ENCODE measurements around the gene UBXN4.
A peak's percentile ranks its signal among the peaks of the same experiment; 100 is the strongest.

The UBXN4 gene

GRCh38 chr2:135742325-135742757, 686 bp downstream of the UBXN4 start:
- DNase-seq (ENCODE audit: low read depth, low spot score) = peak; percentile 9
- H3K9ac ChIP-seq (ENCODE audit: insufficient read length, low read depth) = peak overlapping the region; percentile 97
- TF ChIP-seq YY1 (IDR thresholded peaks at IDR 0.05; ENCODE audit: insufficient read depth, insufficient read length) (no peak), SUZ12 (IDR thresholded peaks at IDR 0.05; ENCODE audit: extremely low read depth, insufficient read depth, insufficient read length) (no peak), ZNF274 (IDR thresholded peaks at IDR 0.05; ENCODE audit: low read depth, low read length) (no peak)
- no peaks in the 10 kb centered on the region for H3K27me3 ChIP-seq (ENCODE audit: insufficient read depth, insufficient read length)
- peaks cover 15% of the 10 kb centered on the region for H3K36me3 ChIP-seq (ENCODE audit: insufficient read depth, insufficient read length, low read length)
- H3K4me1 ChIP-seq (ENCODE audit: insufficient read depth, insufficient read length) = no peaks in the 10 kb centered on the region
- H3K4me3 ChIP-seq (ENCODE audit: insufficient read length, low read depth) = peak overlapping the region; percentile 90
- H3K9me3 ChIP-seq (ENCODE audit: insufficient read depth, low read length) = no peaks in the 10 kb centered on the region

GRCh38 chr2:135743860-135744259, 2.2 kb downstream of the UBXN4 start:
- no peak overlapping the region for H3K9ac ChIP-seq (ENCODE audit: insufficient read length, low read depth)
- DNase-seq (ENCODE audit: low read depth, low spot score) = no peak
- TF ChIP-seq ZNF274 (IDR thresholded peaks at IDR 0.05; ENCODE audit: low read depth, low read length) (no peak), SUZ12 (IDR thresholded peaks at IDR 0.05; ENCODE audit: extremely low read depth, insufficient read depth, insufficient read length) (no peak), YY1 (IDR thresholded peaks at IDR 0.05; ENCODE audit: insufficient read depth, insufficient read length) (no peak)
- no peaks in the 10 kb centered on the region for H3K4me1 ChIP-seq (ENCODE audit: insufficient read depth, insufficient read length)
- no peaks in the 10 kb centered on the region for H3K27me3 ChIP-seq (ENCODE audit: insufficient read depth, insufficient read length)
- no peaks in the 10 kb centered on the region for H3K9me3 ChIP-seq (ENCODE audit: insufficient read depth, low read length)
- H3K4me3 ChIP-seq (ENCODE audit: insufficient read length, low read depth) = no peak overlapping the region
- peaks cover 30% of the 10 kb centered on the region for H3K36me3 ChIP-seq (ENCODE audit: insufficient read depth, insufficient read length, low read length)

GRCh38 chr2:135744760-135745314, 3.2 kb downstream of the UBXN4 start:
- TF ChIP-seq ZNF274 (IDR thresholded peaks at IDR 0.05; ENCODE audit: low read depth, low read length) (no peak), YY1 (IDR thresholded peaks at IDR 0.05; ENCODE audit: insufficient read depth, insufficient read length) (no peak), SUZ12 (IDR thresholded peaks at IDR 0.05; ENCODE audit: extremely low read depth, insufficient read depth, insufficient read length) (no peak)
- no peaks in the 10 kb centered on the region for H3K9me3 ChIP-seq (ENCODE audit: insufficient read depth, low read length)
- no peak overlapping the region for H3K4me3 ChIP-seq (ENCODE audit: insufficient read length, low read depth)
- no peaks in the 10 kb centered on the region for H3K27me3 ChIP-seq (ENCODE audit: insufficient read depth, insufficient read length)
- no peaks in the 10 kb centered on the region for H3K4me1 ChIP-seq (ENCODE audit: insufficient read depth, insufficient read length)
- peak; percentile 11 for DNase-seq (ENCODE audit: low read depth, low spot score)
- peaks cover 38% of the 10 kb centered on the region for H3K36me3 ChIP-seq (ENCODE audit: insufficient read depth, insufficient read length, low read length)
- H3K9ac ChIP-seq (ENCODE audit: insufficient read length, low read depth) = no peak overlapping the region

- H3K27me3 ChIP-seq (ENCODE audit: insufficient read depth, insufficient read length) = no peaks in the 10 kb centered on the region
- TF ChIP-seq SUZ12 (IDR thresholded peaks at IDR 0.05; ENCODE audit: extremely low read depth, insufficient read depth, insufficient read length) (no peak), ZNF274 (IDR thresholded peaks at IDR 0.05; ENCODE audit: low read depth, low read length) (no peak), YY1 (IDR thresholded peaks at IDR 0.05; ENCODE audit: insufficient read depth, insufficient read length) (no peak)
- no peaks in the 10 kb centered on the region for H3K9me3 ChIP-seq (ENCODE audit: insufficient read depth, low read length)
- no peaks in the 10 kb centered on the region for H3K4me1 ChIP-seq (ENCODE audit: insufficient read depth, insufficient read length)
- H3K9ac ChIP-seq (ENCODE audit: insufficient read length, low read depth) = no peak overlapping the region
- DNase-seq (ENCODE audit: low read depth, low spot score) = no peak
- H3K4me3 ChIP-seq (ENCODE audit: insufficient read length, low read depth) = no peak overlapping the region
- H3K36me3 ChIP-seq (ENCODE audit: insufficient read depth, insufficient read length, low read length) = peaks cover 41% of the 10 kb centered on the region
Measured at GRCh38 chr2:135745545-135745944, 3.9 kb downstream of the UBXN4 start.

GRCh38 chr2:135755573-135755972, 13.9 kb downstream of the UBXN4 start:
- no peak overlapping the region for H3K9ac ChIP-seq (ENCODE audit: insufficient read length, low read depth)
- TF ChIP-seq YY1 (IDR thresholded peaks at IDR 0.05; ENCODE audit: insufficient read depth, insufficient read length) = no peak
- TF ChIP-seq SUZ12 (IDR thresholded peaks at IDR 0.05; ENCODE audit: extremely low read depth, insufficient read depth, insufficient read length) = no peak
- TF ChIP-seq ZNF274 (IDR thresholded peaks at IDR 0.05; ENCODE audit: low read depth, low read length) = no peak
- 0 out of 2 replicates have a peak, but pooled peaks cover 12% of the 10 kb centered on the region for H3K9me3 ChIP-seq (ENCODE audit: insufficient read depth, low read length)
- no peak for DNase-seq (ENCODE audit: low read depth, low spot score)
- no peaks in the 10 kb centered on the region for H3K27me3 ChIP-seq (ENCODE audit: insufficient read depth, insufficient read length)
- no peaks in the 10 kb centered on the region for H3K4me1 ChIP-seq (ENCODE audit: insufficient read depth, insufficient read length)
- peaks cover 78% of the 10 kb centered on the region for H3K36me3 ChIP-seq (ENCODE audit: insufficient read depth, insufficient read length, low read length)
- H3K4me3 ChIP-seq (ENCODE audit: insufficient read length, low read depth) = no peak overlapping the region

GRCh38 chr2:135756692-135757091, 15.0 kb downstream of the UBXN4 start:
- H3K9ac ChIP-seq (ENCODE audit: insufficient read length, low read depth) = no peak overlapping the region
- 0 out of 2 replicates have a peak, but pooled peaks cover 12% of the 10 kb centered on the region for H3K9me3 ChIP-seq (ENCODE audit: insufficient read depth, low read length)
- no peak overlapping the region for H3K4me3 ChIP-seq (ENCODE audit: insufficient read length, low read depth)
- no peaks in the 10 kb centered on the region for H3K4me1 ChIP-seq (ENCODE audit: insufficient read depth, insufficient read length)
- no peaks in the 10 kb centered on the region for H3K27me3 ChIP-seq (ENCODE audit: insufficient read depth, insufficient read length)
- TF ChIP-seq SUZ12 (IDR thresholded peaks at IDR 0.05; ENCODE audit: extremely low read depth, insufficient read depth, insufficient read length) (no peak), ZNF274 (IDR thresholded peaks at IDR 0.05; ENCODE audit: low read depth, low read length) (no peak)
- H3K36me3 ChIP-seq (ENCODE audit: insufficient read depth, insufficient read length, low read length) = peaks cover 85% of the 10 kb centered on the region
- DNase-seq (ENCODE audit: low read depth, low spot score) = no peak

GRCh38 chr2:135762022-135762421, 20.4 kb downstream of the UBXN4 start:
- H3K27me3 ChIP-seq (ENCODE audit: insufficient read depth, insufficient read length) = no peaks in the 10 kb centered on the region
- no peak for DNase-seq (ENCODE audit: low read depth, low spot score)
- peaks cover 77% of the 10 kb centered on the region for H3K36me3 ChIP-seq (ENCODE audit: insufficient read depth, insufficient read length, low read length)
- H3K4me3 ChIP-seq (ENCODE audit: insufficient read length, low read depth) = no peak overlapping the region
- H3K9ac ChIP-seq (ENCODE audit: insufficient read length, low read depth) = no peak overlapping the region
- no peaks in the 10 kb centered on the region for H3K4me1 ChIP-seq (ENCODE audit: insufficient read depth, insufficient read length)
- no peaks in the 10 kb centered on the region for H3K9me3 ChIP-seq (ENCODE audit: insufficient read depth, low read length)
- TF ChIP-seq SUZ12 (IDR thresholded peaks at IDR 0.05; ENCODE audit: extremely low read depth, insufficient read depth, insufficient read length) (no peak), YY1 (IDR thresholded peaks at IDR 0.05; ENCODE audit: insufficient read depth, insufficient read length) (no peak), ZNF274 (IDR thresholded peaks at IDR 0.05; ENCODE audit: low read depth, low read length) (no peak)

All from NT2/D1 (cell line).